Stimulated activated CD4-positive, alpha-beta T cell treated with anti-CD3 and anti-CD28 coated beads, TNF-alpha, amount 100 ng/mL, for 1 hour (primary cell): Measurements from ENCODE around the gene DNAJC4.

Experiments used
- DNase-seq, 3 donors: peaks; one replicate each; pipeline ENCODE4 v3.0.0-alpha.2; 2020; ENCODE audit warnings: low read depth in 3 of 3, low spot score in 1 of 3

Gene DNAJC4

GRCh38 chr11:64208086-64208795, 22.1 kb upstream of the DNAJC4 start:
- DNase-seq: no peak

DNA sequence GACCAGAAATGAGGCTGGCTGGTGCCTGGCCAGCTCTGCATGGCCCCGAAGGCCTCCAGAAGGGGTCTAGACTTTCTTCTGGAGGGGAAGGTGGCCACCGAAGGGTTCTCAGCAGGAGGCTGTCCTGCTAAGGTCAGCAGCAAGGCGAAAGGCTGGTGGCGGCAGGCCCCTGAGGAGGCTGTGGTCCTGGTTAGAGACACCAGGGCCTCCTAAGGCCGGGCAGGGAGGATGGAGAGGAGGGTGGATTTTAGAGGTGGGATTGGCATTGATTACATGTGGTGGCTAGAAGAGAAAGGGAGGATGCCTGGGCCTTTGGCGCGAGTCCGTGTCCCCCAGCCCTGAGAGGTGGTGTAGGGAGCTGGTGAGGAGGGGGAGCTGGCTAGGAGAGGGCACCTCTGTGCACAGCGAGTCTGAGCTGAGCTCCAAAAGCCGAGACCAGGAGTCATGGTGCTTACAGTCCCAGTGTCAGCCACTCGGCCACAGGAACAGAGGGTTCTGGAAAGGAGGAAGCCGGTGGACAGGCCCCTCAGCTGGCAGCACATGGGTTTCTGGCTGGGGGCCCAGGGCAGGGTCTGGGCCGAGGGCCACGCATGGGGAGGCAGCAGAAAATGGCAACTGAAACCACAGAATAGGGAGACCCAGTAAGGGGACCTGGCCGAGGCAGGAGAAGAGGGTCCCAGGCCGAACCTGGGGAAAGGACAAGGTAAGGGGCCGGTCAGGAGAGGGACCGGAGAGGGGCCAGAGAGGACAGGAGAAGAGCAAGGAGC, 21.4 kb upstream of the DNAJC4 start:
- DNase-seq: no peak

DNA sequence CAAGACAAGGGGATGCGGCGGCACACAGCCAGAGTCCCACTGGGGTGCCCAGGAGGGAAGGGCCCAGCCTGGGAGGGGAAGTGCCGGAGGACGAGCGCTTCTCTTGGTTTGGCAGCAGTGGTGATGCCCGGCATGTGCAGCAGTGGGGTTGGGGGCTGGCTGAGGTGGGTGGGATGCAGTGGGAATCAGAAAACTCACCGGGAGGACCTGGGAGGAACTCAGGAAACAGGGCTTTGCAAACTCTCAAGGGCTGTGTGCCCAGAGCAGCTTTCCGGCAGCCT, 20.8 kb upstream of the DNAJC4 start:
- no peak for DNase-seq

GRCh38 chr11:64210301-64211020, 19.9 kb upstream of the DNAJC4 start:
- DNase-seq: no peak

DNA sequence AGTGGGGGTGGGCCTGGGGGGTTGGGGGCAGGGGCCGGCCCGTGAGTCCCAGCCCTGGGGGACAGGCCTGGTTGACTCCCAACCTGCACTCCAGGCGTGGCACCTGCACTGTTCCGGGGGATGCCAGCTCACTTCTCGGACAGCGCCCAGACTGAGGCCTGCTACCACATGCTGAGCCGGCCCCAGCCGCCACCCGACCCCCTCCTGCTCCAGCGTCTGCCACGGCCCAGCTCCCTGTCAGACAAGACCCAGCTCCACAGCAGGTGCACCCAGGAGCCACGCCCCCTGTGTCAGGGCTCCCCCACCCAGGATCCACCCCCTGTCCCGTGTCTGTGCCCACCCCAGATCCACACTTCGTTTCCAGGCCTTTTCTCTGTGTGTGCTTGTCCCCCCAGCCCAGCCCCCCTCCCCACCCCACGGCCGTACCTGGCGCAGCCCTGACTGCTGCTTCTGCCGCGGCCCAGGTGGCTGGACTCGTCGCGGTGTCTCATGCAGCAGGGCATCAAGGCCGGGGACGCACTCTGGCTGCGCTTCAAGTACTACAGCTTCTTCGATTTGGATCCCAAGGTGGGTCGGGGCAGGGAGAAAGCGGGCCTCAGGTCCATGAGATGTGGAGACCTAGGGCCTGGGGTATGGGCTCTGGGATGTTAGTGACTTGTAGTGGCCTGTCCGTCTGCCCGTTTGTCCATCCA, 19.0 kb upstream of the DNAJC4 start:
- no peak for DNase-seq

DNA sequence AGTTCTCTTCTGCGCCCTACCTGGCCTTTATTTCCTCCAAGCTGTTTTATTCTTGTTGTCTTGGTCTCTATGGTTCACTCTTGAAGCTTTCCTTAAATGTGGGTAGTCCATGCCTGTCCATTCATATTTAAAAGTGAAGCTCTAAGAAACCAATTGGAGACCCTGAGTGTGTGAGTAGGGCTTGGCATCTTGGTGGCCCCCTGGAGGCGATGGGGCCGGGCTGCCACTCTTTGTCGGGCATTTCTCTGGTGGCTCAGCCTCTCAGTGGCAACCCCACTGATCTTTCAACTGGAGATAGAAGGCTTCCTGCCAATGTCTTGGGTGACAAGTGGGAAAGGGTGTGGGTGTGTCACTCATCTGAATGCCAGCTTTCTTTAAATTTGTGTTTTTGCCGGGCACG, 13.5 kb upstream of the DNAJC4 start:
- DNase-seq: no peak

GRCh38 chr11:64218628-64219353, 11.6 kb upstream of the DNAJC4 start:
- no peak for DNase-seq

- no peak for DNase-seq
These were observed 11.0 kb upstream of the DNAJC4 start for GRCh38 chr11:64219354-64219684.

DNA sequence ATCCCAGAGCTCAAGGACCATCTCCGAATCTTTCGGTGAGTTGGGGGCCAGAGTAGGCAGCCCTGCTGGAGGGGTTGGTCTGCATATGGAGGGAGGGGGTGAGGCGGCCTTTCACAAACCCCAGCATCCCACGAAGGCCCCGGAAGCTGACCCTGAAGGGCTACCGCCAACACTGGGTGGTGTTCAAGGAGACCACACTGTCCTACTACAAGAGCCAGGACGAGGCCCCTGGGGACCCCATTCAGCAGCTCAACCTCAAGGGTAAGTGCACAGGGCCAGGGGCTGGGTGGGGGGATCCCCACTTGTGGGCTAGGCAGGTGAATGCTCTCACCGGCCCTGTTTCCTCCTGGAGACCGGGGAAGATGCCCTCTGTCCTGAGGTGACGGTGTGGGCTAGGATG, 10.6 kb upstream of the DNAJC4 start:
- no peak for DNase-seq

DNA sequence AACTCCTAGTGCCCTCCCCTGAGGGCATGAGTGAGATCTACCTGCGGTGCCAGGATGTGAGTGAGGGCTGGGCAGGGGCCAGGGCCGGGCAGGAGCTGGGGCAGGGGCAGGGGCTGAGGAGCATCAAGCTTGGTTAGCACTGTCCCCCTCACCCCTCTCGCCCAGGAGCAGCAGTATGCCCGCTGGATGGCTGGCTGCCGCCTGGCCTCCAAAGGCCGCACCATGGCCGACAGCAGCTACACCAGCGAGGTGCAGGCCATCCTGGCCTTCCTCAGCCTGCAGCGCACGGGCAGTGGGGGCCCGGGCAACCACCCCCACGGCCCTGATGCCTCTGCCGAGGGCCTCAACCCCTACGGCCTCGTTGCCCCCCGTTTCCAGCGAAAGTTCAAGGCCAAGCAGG, 10.1 kb upstream of the DNAJC4 start:
- DNase-seq: no peak

DNA sequence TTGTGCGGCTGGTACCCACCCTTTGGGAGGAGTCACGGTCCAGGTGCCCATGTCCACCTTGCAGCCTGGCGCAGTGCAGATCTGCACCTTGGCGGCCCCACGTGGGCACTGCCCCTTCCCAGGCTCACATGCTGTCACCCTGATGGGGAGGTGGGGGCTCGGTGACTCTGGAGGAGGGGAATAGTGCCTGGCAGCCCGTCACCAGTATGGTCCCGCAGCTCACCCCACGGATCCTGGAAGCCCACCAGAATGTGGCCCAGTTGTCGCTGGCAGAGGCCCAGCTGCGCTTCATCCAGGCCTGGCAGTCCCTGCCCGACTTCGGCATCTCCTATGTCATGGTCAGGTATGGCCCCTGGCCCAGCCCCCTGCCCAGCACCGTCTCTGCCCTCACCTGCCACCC, 9.6 kb upstream of the DNAJC4 start:
- no peak for DNase-seq

GRCh38 chr11:64222651-64223000, 7.7 kb upstream of the DNAJC4 start:
- DNase-seq: no peak

- DNase-seq: no peak
These were observed 7.2 kb upstream of the DNAJC4 start for GRCh38 chr11:64223001-64223651.

DNA sequence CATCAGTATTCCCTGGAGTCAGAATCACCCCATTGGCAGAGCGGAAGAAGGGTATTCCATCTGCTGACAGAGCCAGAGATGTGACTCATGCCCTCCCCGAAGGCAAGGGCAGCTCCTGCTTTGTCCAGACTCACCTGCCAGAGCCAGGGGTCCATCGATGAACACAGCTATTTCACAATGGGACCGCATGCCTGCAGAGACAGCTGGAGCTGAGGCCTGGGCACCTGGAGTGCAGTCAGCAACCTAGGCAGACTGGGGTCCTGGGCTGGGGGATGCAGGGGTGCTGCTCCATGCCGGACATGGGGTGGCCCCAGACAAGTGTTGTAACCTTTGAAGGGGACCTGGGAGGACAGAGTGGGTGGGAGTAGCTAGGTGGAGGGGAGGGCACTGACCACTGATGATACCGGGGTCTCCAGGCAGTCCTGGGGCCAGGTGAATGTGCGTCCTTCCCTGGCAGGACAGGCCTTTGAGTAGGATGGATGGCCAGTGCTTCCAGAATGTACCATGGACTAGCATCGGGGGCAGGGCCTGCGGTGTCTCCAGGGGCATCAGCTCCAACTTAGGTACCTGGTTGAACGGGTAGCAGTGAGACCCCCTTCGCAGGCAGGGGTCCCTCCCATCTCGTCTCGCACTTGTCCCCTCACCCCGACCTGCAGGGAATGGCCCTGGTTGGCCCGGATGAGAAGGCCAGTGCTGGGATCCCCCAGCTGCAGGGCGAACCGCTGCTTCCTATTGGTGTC, 6.0 kb upstream of the DNAJC4 start:
- DNase-seq: no peak

GRCh38 chr11:64224891-64225607, 5.3 kb upstream of the DNAJC4 start:
- DNase-seq: no peak

GRCh38 chr11:64225608-64226506, 4.5 kb upstream of the DNAJC4 start, which contains the start of the genes NUDT22 and TRPT1:
Gene NUDT22, plus strand, starts transcription at chr11:64226274. Its CDS starts 379 bp downstream, at chr11:64226653.
Gene TRPT1, minus strand, starts transcription at chr11:64226186. Its CDS starts 326 bp downstream, at chr11:64225860.
- DNase-seq: peak; percentile 79 to 96 (median 82)

GRCh38 chr11:64226507-64227051, 3.8 kb upstream of the DNAJC4 start:
- no peak for DNase-seq

DNA sequence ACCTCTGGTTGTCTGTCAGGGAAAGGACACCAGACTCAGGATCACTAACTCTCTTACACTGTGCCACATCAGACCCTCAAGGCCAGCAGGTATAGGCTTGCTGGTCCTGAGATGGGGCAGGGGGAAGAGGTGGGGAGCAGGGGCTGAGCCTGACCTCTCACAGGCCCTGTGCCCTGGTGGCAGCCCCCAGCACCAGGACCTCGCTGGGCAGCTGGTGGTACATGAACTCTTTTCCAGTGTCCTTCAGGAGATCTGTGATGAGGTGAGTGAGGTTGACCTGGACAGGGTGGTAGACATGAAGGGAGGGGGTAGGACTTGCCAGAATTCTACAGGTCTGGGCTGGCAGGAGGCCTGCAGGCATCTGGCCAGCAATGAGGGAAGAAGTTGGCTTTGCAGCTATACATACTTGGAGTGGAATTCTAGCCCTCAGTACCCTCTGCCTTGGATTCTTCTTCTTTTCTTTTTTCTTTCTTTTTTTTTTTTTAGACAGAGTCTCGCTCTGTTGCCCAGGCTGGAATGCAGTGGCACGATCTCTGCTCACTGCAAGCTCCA, 2.9 kb upstream of the DNAJC4 start:
- no peak for DNase-seq
